SK-N-SH treated with all-trans-retinoic acid at 6 μM for 48 hours (cell line): Measurements from ENCODE around the gene CNN1.

Experiments used
- ATAC-seq: fragments of 200-7000 bp; cut with Tn5 transposase; 3 replicates; pipeline ENCODE4 v1.9.1; 2020; ENCODE audit warnings: mild to moderate bottlenecking, moderate library complexity
- ARNTL ChIP-seq: fragments of 450-650 bp; formaldehyde crosslinking; IDR thresholded peaks from 2 replicates; pipeline ENCODE4 v1.5.0; 2020; ENCODE audit warnings: low read depth, mild to moderate bottlenecking, moderate library complexity, borderline replicate concordance
- BACH2 ChIP-seq: fragments of 250-450 bp; sonication (Bioruptor Pico); IDR thresholded peaks from 2 replicates; pipeline ENCODE4 v1.9.0; 2021; ENCODE audit warnings: mild to moderate bottlenecking, borderline replicate concordance
- CSDC2 ChIP-seq: fragments of 250-450 bp; sonication (Bioruptor Pico); IDR thresholded peaks from 2 replicates; pipeline ENCODE4 v1.5.0; 2020; ENCODE audit warnings: mild to moderate bottlenecking, moderate library complexity
- ESRRG ChIP-seq: fragments of 250-450 bp; sonication (Bioruptor Pico); IDR thresholded peaks from 2 replicates; pipeline ENCODE4 v1.6.1; 2021; ENCODE audit warnings: mild to moderate bottlenecking
- GLIS3 ChIP-seq: fragments of 250-450 bp; sonication (Bioruptor Pico); IDR thresholded peaks from 2 replicates; pipeline ENCODE4 v1.5.0; 2020; ENCODE audit warnings: mild to moderate bottlenecking, moderate library complexity
- ISL1 ChIP-seq: fragments of 250-450 bp; sonication (Bioruptor Pico); IDR thresholded peaks from 2 replicates; pipeline ENCODE4 v2.1.2; 2022; ENCODE audit warnings: mild to moderate bottlenecking, moderate library complexity
- OSR1 ChIP-seq: fragments of 250-450 bp; sonication (Bioruptor Pico); IDR thresholded peaks from 2 replicates; pipeline ENCODE4 v1.8.0; 2022; ENCODE audit warnings: moderate library complexity, mild to moderate bottlenecking, inconsistent platforms
- PPARA ChIP-seq: fragments of 250-450 bp; sonication (Bioruptor Pico); IDR thresholded peaks from 2 replicates; pipeline ENCODE4 v1.5.0; 2020; ENCODE audit warnings: mild to moderate bottlenecking, borderline replicate concordance
- RARB ChIP-seq: fragments of 250-450 bp; sonication (Bioruptor Pico); IDR thresholded peaks from 2 replicates; pipeline ENCODE4 v1.8.0; 2021; ENCODE audit warnings: mild to moderate bottlenecking, moderate library complexity
- SNAI2 ChIP-seq: fragments of 250-450 bp; sonication (Bioruptor Pico); IDR thresholded peaks from 2 replicates; pipeline ENCODE4 v1.5.0; 2020; ENCODE audit warnings: mild to moderate bottlenecking, moderate library complexity
- TCF4 ChIP-seq: fragments of 250-450 bp; sonication (Bioruptor Pico); IDR thresholded peaks from 2 replicates; pipeline ENCODE4 v1.8.0; 2021; ENCODE audit warnings: mild to moderate bottlenecking, moderate library complexity, borderline replicate concordance
- TOX ChIP-seq: fragments of 250-450 bp; sonication (Bioruptor Pico); IDR thresholded peaks from 2 replicates; pipeline ENCODE4 v1.8.0; 2021; ENCODE audit warnings: mild to moderate bottlenecking, moderate library complexity, borderline replicate concordance
- ZC3H10 ChIP-seq: fragments of 250-450 bp; sonication (Bioruptor Pico); IDR thresholded peaks from 2 replicates; pipeline ENCODE4 v1.5.1; 2021; ENCODE audit warnings: mild to moderate bottlenecking, moderate library complexity
- ZFP30 ChIP-seq: fragments of 450-650 bp; formaldehyde crosslinking; IDR thresholded peaks from 2 replicates; pipeline ENCODE4 v1.5.0; 2022; ENCODE audit warnings: mild to moderate bottlenecking, moderate library complexity
- ZNF565 ChIP-seq: fragments of 450-650 bp; formaldehyde crosslinking; conservative IDR thresholded peaks from 2 replicates; pipeline ENCODE4 v1.5.0; 2020; ENCODE audit warnings: low read depth, mild to moderate bottlenecking, moderate library complexity
- ZNF70 ChIP-seq: fragments of 450-650 bp; formaldehyde crosslinking; IDR thresholded peaks from 2 replicates; pipeline ENCODE4 v1.5.0; 2020; ENCODE audit warnings: mild to moderate bottlenecking, moderate library complexity
- TF ChIP-seq, protein P1 (sequence below): fragments of 250-450 bp; sonication (Bioruptor Pico); IDR thresholded peaks from 2 replicates; pipeline ENCODE4 v1.5.1; 2021; ENCODE audit warnings: mild to moderate bottlenecking, moderate library complexity
- TF ChIP-seq, protein P2 (sequence below): fragments of 250-450 bp; sonication (Bioruptor Pico); IDR thresholded peaks from 2 replicates; pipeline ENCODE4 v1.8.0; 2020; ENCODE audit warnings: mild to moderate bottlenecking, moderate library complexity, borderline replicate concordance
- TF ChIP-seq, protein P3 (sequence below): fragments of 250-450 bp; sonication (Bioruptor Pico); IDR thresholded peaks from 2 replicates; pipeline ENCODE4 v1.8.0; 2021; ENCODE audit warnings: low read depth, mild to moderate bottlenecking, moderate library complexity, borderline replicate concordance
- TF ChIP-seq, protein P4 (sequence below): fragments of 250-450 bp; sonication (Bioruptor Pico); IDR thresholded peaks from 2 replicates; pipeline ENCODE4 v1.5.1; 2020; ENCODE audit warnings: low read depth, mild to moderate bottlenecking, moderate library complexity
- TF ChIP-seq, protein P5 (sequence below): fragments of 250-450 bp; sonication (Bioruptor Pico); IDR thresholded peaks from 2 replicates; pipeline ENCODE4 v1.5.0; 2020; ENCODE audit warnings: mild to moderate bottlenecking, moderate library complexity

The CNN1 gene

DNA sequence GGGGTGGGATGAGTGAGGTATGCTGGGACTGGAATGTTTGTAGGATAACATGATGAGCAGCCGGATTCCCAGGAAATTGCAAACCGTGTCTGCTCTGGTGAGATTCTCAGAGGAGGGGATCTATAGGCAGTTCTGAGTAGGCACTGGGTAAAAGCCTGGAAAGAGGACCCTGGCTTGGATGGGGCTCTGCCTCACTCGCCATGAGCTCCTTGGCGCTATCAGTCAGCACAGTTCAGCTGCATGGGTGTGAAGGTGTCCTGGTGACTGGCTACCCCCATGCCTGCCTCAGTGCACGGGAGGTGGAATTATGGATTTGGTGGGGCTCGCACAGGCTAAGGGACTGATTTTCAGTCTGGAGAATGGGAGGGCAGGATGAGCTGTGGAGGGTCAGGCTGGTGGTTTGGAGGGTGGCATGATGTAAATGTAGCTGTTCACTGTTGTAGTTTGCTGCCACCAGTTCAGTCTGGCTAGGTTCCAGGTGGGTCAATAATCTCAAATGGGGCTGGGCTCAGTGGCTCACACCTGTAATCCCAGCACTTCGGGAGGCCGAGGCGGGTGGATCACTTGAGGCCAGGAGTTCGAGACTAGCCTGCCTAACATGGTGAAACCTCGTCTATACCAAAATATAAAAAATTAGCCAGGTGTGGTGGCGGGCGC, 49.5 kb downstream of the CNN1 start:
- peak; percentile 66 for ATAC-seq
- no peak for TF ChIP-seq ZNF70 (CRISPR knock-in tag)
- TF ChIP-seq ZFP30, result no peak
- TF ChIP-seq, protein P1, sequence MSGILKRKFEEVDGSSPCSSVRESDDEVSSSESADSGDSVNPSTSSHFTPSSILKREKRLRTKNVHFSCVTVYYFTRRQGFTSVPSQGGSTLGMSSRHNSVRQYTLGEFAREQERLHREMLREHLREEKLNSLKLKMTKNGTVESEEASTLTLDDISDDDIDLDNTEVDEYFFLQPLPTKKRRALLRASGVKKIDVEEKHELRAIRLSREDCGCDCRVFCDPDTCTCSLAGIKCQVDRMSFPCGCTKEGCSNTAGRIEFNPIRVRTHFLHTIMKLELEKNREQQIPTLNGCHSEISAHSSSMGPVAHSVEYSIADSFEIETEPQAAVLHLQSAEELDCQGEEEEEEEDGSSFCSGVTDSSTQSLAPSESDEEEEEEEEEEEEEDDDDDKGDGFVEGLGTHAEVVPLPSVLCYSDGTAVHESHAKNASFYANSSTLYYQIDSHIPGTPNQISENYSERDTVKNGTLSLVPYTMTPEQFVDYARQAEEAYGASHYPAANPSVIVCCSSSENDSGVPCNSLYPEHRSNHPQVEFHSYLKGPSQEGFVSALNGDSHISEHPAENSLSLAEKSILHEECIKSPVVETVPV, result no peak
- TF ChIP-seq, protein P2, sequence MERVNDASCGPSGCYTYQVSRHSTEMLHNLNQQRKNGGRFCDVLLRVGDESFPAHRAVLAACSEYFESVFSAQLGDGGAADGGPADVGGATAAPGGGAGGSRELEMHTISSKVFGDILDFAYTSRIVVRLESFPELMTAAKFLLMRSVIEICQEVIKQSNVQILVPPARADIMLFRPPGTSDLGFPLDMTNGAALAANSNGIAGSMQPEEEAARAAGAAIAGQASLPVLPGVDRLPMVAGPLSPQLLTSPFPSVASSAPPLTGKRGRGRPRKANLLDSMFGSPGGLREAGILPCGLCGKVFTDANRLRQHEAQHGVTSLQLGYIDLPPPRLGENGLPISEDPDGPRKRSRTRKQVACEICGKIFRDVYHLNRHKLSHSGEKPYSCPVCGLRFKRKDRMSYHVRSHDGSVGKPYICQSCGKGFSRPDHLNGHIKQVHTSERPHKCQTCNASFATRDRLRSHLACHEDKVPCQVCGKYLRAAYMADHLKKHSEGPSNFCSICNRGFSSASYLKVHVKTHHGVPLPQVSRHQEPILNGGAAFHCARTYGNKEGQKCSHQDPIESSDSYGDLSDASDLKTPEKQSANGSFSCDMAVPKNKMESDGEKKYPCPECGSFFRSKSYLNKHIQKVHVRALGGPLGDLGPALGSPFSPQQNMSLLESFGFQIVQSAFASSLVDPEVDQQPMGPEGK (CRISPR knock-in tag), result no peak
- no peak for TF ChIP-seq ISL1 (CRISPR knock-in tag)
- no peak for TF ChIP-seq RARB
- TF ChIP-seq, protein P3, sequence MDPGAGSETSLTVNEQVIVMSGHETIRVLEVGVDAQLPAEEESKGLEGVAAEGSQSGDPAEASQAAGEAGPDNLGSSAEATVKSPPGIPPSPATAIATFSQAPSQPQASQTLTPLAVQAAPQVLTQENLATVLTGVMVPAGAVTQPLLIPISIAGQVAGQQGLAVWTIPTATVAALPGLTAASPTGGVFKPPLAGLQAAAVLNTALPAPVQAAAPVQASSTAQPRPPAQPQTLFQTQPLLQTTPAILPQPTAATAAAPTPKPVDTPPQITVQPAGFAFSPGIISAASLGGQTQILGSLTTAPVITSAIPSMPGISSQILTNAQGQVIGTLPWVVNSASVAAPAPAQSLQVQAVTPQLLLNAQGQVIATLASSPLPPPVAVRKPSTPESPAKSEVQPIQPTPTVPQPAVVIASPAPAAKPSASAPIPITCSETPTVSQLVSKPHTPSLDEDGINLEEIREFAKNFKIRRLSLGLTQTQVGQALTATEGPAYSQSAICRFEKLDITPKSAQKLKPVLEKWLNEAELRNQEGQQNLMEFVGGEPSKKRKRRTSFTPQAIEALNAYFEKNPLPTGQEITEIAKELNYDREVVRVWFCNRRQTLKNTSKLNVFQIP (CRISPR knock-in tag), result no peak
- TF ChIP-seq ZC3H10 (CRISPR knock-in tag), result no peak
- no peak for TF ChIP-seq TOX
- no peak for TF ChIP-seq PPARA (CRISPR knock-in tag)
- TF ChIP-seq GLIS3 (CRISPR knock-in tag), result no peak
- TF ChIP-seq ESRRG (CRISPR knock-in tag), result no peak
- no peak for TF ChIP-seq ZNF565 (CRISPR knock-in tag)
- no peak for TF ChIP-seq BACH2 (CRISPR knock-in tag)
- TF ChIP-seq ARNTL (CRISPR knock-in tag), result no peak
- no peak for TF ChIP-seq CSDC2 (CRISPR knock-in tag)
- TF ChIP-seq, protein P4, sequence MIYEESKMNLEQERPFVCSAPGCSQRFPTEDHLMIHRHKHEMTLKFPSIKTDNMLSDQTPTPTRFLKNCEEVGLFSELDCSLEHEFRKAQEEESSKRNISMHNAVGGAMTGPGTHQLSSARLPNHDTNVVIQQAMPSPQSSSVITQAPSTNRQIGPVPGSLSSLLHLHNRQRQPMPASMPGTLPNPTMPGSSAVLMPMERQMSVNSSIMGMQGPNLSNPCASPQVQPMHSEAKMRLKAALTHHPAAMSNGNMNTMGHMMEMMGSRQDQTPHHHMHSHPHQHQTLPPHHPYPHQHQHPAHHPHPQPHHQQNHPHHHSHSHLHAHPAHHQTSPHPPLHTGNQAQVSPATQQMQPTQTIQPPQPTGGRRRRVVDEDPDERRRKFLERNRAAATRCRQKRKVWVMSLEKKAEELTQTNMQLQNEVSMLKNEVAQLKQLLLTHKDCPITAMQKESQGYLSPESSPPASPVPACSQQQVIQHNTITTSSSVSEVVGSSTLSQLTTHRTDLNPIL (CRISPR knock-in tag), result no peak
- TF ChIP-seq, all 23 proteins: peak for 0

DNA sequence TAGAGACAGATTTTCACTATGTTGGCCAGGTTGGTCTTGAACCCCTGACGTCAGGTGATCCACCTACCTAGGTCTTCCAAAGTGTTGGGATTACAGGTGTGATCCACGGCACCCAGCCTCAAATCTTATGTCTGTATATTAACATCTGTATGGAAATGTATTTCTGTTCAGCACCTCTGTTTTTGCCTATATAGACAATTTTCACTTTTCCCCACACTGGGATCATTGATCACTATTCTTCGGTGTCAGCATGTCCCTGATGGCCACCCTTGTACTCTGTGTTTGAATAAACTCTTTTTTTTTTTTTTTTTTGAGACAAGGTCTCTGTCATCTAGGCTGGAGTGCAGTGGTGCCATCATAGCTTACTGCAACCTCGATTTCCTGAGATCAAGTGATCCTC, 55.4 kb downstream of the CNN1 start:
- no peak for TF ChIP-seq OSR1 (CRISPR knock-in tag)
- no peak for TF ChIP-seq SNAI2 (CRISPR knock-in tag)
- no peak for TF ChIP-seq PPARA (CRISPR knock-in tag)
- TF ChIP-seq BACH2 (CRISPR knock-in tag), result no peak
- no peak for TF ChIP-seq TOX
- TF ChIP-seq, protein P3 (CRISPR knock-in tag), result no peak
- TF ChIP-seq TCF4 (CRISPR knock-in tag), result no peak
- no peak for TF ChIP-seq ZC3H10 (CRISPR knock-in tag)
- TF ChIP-seq RARB, result no peak
- TF ChIP-seq, protein P2 (CRISPR knock-in tag), result no peak
- TF ChIP-seq, protein P5, sequence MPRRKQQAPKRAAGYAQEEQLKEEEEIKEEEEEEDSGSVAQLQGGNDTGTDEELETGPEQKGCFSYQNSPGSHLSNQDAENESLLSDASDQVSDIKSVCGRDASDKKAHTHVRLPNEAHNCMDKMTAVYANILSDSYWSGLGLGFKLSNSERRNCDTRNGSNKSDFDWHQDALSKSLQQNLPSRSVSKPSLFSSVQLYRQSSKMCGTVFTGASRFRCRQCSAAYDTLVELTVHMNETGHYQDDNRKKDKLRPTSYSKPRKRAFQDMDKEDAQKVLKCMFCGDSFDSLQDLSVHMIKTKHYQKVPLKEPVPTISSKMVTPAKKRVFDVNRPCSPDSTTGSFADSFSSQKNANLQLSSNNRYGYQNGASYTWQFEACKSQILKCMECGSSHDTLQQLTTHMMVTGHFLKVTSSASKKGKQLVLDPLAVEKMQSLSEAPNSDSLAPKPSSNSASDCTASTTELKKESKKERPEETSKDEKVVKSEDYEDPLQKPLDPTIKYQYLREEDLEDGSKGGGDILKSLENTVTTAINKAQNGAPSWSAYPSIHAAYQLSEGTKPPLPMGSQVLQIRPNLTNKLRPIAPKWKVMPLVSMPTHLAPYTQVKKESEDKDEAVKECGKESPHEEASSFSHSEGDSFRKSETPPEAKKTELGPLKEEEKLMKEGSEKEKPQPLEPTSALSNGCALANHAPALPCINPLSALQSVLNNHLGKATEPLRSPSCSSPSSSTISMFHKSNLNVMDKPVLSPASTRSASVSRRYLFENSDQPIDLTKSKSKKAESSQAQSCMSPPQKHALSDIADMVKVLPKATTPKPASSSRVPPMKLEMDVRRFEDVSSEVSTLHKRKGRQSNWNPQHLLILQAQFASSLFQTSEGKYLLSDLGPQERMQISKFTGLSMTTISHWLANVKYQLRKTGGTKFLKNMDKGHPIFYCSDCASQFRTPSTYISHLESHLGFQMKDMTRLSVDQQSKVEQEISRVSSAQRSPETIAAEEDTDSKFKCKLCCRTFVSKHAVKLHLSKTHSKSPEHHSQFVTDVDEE (CRISPR knock-in tag), result no peak
- TF ChIP-seq, all 23 proteins: peak for 0
- ATAC-seq, result no peak
